Measurements from ENCODE around the gene CSF2.

CSF2 gene

GRCh38 chr5:132055441-132055807 lies 18.2 kb upstream of the CSF2 start:
- no peak for DNase-seq (ENCODE audit: low read depth)

GRCh38 chr5:132055808-132056609 lies 17.6 kb upstream of the CSF2 start:
- no peak for DNase-seq (ENCODE audit: low read depth)

- DNase-seq (ENCODE audit: low read depth), result no peak
Observed at GRCh38 chr5:132056610-132057497, 16.7 kb upstream of the CSF2 start.

- DNase-seq (ENCODE audit: low read depth), result no peak
Observed at GRCh38 chr5:132057498-132058255, 15.9 kb upstream of the CSF2 start.

- DNase-seq (ENCODE audit: low read depth), result no peak
Observed at GRCh38 chr5:132058646-132059042, 14.9 kb upstream of the CSF2 start.

GRCh38 chr5:132059043-132059695 lies 14.4 kb upstream of the CSF2 start:
- no peak for DNase-seq (ENCODE audit: low read depth)

- DNase-seq (ENCODE audit: low read depth), result no peak
Observed at GRCh38 chr5:132059696-132060500, 13.7 kb upstream of the CSF2 start.

GRCh38 chr5:132060501-132061161 lies 13.0 kb upstream of the CSF2 start, which contains the start of gene IL3:
TSS of gene IL3 (plus strand) at chr5:132060655. CDS start at chr5:132060707, 52 bp downstream.
- DNase-seq (ENCODE audit: low read depth), result no peak

- peak; percentile 56 for DNase-seq (ENCODE audit: low read depth)
Observed at GRCh38 chr5:132063090-132063911, 10.3 kb upstream of the CSF2 start.

- DNase-seq (ENCODE audit: low read depth), result no peak
Observed at GRCh38 chr5:132064140-132064539, 9.4 kb upstream of the CSF2 start.

GRCh38 chr5:132064738-132065331 lies 8.8 kb upstream of the CSF2 start:
- DNase-seq (ENCODE audit: low read depth), result peak; percentile 59

GRCh38 chr5:132065351-132065937 lies 8.1 kb upstream of the CSF2 start:
- DNase-seq (ENCODE audit: low read depth), result peak; percentile 50

GRCh38 chr5:132065951-132066701 lies 7.5 kb upstream of the CSF2 start:
- no peak for DNase-seq (ENCODE audit: low read depth)

- no peak for DNase-seq (ENCODE audit: low read depth)
Observed at GRCh38 chr5:132066871-132067270, 6.7 kb upstream of the CSF2 start.

GRCh38 chr5:132067451-132067850 lies 6.1 kb upstream of the CSF2 start:
- no peak for DNase-seq (ENCODE audit: low read depth)

- DNase-seq (ENCODE audit: low read depth), result no peak
Observed at GRCh38 chr5:132067941-132068808, 5.4 kb upstream of the CSF2 start.

- DNase-seq (ENCODE audit: low read depth), result no peak
Observed at GRCh38 chr5:132069561-132069960, 4.0 kb upstream of the CSF2 start.

Measured in fibroblast of the conjunctiva (primary cell).